Measurements from ENCODE around the gene ITGA3.

GRCh38 chr17:50079334-50080095 is 23.6 kb downstream of the ITGA3 start:
- TF ChIP-seq ZBTB7A (IDR thresholded peaks at IDR 0.05; ENCODE audit: low read depth) (no peak), TAF1 (IDR thresholded peaks at IDR 0.05; ENCODE audit: low read depth) (no peak), RAD21 (IDR thresholded peaks at IDR 0.05; ENCODE audit: low read depth) (peak; percentile 45; the same call in 1 of the 2 replicates), TCF12 (IDR thresholded peaks at IDR 0.05; ENCODE audit: low read depth) (no peak), EP300 (IDR thresholded peaks at IDR 0.05; ENCODE audit: borderline replicate concordance) (no peak), MAX (IDR thresholded peaks at IDR 0.05) (no peak), CREB1 (IDR thresholded peaks at IDR 0.05; ENCODE audit: low read depth) (no peak), CEBPB (IDR thresholded peaks at IDR 0.05) (no peak), FOXM1 (IDR thresholded peaks at IDR 0.05; ENCODE audit: borderline replicate concordance, low read depth) (no peak)
- TF ChIP-seq, protein P1, sequence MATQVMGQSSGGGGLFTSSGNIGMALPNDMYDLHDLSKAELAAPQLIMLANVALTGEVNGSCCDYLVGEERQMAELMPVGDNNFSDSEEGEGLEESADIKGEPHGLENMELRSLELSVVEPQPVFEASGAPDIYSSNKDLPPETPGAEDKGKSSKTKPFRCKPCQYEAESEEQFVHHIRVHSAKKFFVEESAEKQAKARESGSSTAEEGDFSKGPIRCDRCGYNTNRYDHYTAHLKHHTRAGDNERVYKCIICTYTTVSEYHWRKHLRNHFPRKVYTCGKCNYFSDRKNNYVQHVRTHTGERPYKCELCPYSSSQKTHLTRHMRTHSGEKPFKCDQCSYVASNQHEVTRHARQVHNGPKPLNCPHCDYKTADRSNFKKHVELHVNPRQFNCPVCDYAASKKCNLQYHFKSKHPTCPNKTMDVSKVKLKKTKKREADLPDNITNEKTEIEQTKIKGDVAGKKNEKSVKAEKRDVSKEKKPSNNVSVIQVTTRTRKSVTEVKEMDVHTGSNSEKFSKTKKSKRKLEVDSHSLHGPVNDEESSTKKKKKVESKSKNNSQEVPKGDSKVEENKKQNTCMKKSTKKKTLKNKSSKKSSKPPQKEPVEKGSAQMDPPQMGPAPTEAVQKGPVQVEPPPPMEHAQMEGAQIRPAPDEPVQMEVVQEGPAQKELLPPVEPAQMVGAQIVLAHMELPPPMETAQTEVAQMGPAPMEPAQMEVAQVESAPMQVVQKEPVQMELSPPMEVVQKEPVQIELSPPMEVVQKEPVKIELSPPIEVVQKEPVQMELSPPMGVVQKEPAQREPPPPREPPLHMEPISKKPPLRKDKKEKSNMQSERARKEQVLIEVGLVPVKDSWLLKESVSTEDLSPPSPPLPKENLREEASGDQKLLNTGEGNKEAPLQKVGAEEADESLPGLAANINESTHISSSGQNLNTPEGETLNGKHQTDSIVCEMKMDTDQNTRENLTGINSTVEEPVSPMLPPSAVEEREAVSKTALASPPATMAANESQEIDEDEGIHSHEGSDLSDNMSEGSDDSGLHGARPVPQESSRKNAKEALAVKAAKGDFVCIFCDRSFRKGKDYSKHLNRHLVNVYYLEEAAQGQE (IDR thresholded peaks at IDR 0.05; ENCODE audit: low read depth), result no peak
